ACC112 (cell line): ENCODE results near the gene DYNLT5.
A peak's percentile ranks its signal among the peaks of the same experiment; 100 is the strongest.
"Not testable (repeated sequence)": the region's sequence is repeated elsewhere in the genome, so short reads cannot be mapped to it uniquely, and the experiment has no call there.

Experiments
- H2AFZ ChIP-seq: fragments of 200-600 bp; sonication (generic); one replicate; pipeline ENCODE4 v1.6.0; 2017; ENCODE audit warnings: antibody characterized with exemption, low read length; ENCODE audit not compliant: unreplicated experiment
- H3K27ac ChIP-seq: fragments of 200-600 bp; sonication (generic); 2 replicates; pipeline ENCODE4 v1.5.1; 2014; ENCODE audit warnings: low read depth, mild to moderate bottlenecking, antibody characterized with exemption, low read length, moderate library complexity
- H3K27me3 ChIP-seq: fragments of 200-600 bp; sonication (generic); 2 replicates; pipeline ENCODE4 v1.6.1; 2014; ENCODE audit warnings: mild to moderate bottlenecking, antibody characterized with exemption, low read length, moderate library complexity, mixed read lengths; ENCODE audit not compliant: insufficient read depth
- H3K36me3 ChIP-seq: fragments of 200-600 bp; sonication (generic); 2 replicates; pipeline ENCODE4 v1.6.1; 2016; ENCODE audit warnings: mild to moderate bottlenecking, antibody characterized with exemption, low read length, moderate library complexity, mixed read lengths; ENCODE audit not compliant: insufficient read depth
- H3K4me1 ChIP-seq: fragments of 200-600 bp; sonication (generic); one replicate; pipeline ENCODE4 v1.6.1; 2016; ENCODE audit warnings: low read length, mixed read lengths; ENCODE audit not compliant: insufficient read depth, unreplicated experiment, control insufficient read depth
- H3K4me3 ChIP-seq: fragments of 200-600 bp; sonication (generic); 2 replicates; pipeline ENCODE4 v1.5.1; 2014; ENCODE audit warnings: mild to moderate bottlenecking, low read depth, low read length
- H3K79me2 ChIP-seq: fragments of 200-600 bp; sonication (generic); one replicate; pipeline ENCODE4 v1.6.0; 2016; ENCODE audit warnings: low read length; ENCODE audit not compliant: control insufficient read depth, unreplicated experiment, insufficient read depth

DYNLT5 gene

DNA sequence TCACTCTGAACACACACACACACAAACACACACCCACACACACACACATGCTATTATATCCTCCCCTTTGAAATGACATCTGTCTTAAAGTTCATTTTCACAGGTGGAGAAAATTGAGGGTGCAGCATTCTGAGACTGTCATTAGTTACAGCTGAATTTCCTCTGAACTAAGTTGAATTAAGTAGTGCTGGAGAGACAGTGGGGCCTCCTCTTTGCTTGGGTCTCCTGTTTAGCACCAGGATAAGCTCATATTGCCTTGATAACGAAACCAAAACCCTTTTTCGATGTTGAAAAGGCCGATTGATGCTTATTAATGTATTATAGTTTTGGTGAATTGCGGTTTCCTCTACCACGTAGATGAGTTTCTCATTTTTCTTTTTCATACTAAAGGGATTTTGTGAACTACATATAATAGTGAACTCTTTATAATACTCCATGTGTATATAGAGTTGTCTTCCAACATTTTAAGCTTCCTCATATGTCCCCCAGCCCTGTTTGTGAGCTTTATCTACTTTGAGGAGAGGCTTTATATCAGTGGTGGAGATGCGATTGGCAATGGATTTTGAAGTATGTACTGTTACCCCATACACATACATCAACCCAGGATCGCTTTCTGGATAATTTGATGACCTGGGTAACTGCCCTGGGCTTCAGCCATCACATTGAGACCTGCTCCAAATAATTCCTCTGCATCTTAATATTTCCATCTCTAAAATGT is 17.4 kb downstream of the DYNLT5 start:
- Histone ChIP-seq H3K4me1 (no peaks in the 10 kb centered on the region), H3K36me3 (no peaks in the 10 kb centered on the region), H3K27ac (no peak overlapping the region), H3K79me2 (no peaks in the 10 kb centered on the region), H3K4me3 (peak overlapping the region; percentile 68), H3K27me3 (no peaks in the 10 kb centered on the region), H2AFZ (no peak overlapping the region)

DNA sequence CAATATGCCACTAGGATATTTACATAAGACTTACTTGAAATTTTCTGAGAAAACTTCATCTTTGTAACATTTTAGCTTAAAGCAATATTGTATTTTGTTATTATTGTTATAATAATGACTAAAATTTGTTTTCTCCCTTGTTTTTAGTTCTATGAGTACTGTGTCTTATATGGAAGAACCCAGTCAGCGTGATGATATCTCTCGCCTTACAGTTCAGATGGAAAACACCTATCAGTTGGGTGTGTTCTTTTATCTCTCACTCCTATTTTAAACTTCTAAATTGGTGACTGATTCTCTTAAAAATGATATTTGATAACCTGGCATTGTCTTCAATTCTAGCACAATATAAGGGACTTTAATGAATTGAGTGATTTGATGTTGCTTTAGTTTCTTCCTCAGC is 18.0 kb downstream of the DYNLT5 start:
- Histone ChIP-seq H3K27ac (no peak overlapping the region), H3K79me2 (no peaks in the 10 kb centered on the region), H3K27me3 (no peaks in the 10 kb centered on the region), H2AFZ (peak overlapping the region; percentile 30), H3K4me1 (no peaks in the 10 kb centered on the region), H3K36me3 (no peaks in the 10 kb centered on the region), H3K4me3 (peak overlapping the region; percentile 68)

DNA sequence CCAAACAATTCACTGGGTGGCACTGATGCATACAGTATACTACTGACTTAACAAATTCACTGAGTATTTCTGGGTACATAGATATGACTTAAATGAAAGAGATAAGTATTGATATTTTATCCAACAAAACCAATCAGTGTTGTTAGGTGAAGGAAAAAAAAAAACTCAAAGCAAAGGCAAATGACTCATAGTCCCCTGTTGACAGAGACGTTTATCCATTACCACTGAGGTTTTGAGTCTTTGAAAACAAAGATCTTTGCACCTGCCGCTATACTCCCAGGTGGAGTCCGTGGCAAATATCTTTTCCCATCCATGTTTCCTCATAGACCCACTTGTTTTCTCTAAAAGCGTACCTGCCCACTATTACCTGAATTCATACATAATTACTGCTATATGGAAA is 18.4 kb downstream of the DYNLT5 start:
- H3K4me3 ChIP-seq: no peak overlapping the region
- H3K36me3 ChIP-seq: no peaks in the 10 kb centered on the region
- H3K27me3 ChIP-seq: no peaks in the 10 kb centered on the region
- peak overlapping the region; percentile 30 for H2AFZ ChIP-seq
- H3K27ac ChIP-seq: no peak overlapping the region
- H3K4me1 ChIP-seq: no peaks in the 10 kb centered on the region
- no peaks in the 10 kb centered on the region for H3K79me2 ChIP-seq

DNA sequence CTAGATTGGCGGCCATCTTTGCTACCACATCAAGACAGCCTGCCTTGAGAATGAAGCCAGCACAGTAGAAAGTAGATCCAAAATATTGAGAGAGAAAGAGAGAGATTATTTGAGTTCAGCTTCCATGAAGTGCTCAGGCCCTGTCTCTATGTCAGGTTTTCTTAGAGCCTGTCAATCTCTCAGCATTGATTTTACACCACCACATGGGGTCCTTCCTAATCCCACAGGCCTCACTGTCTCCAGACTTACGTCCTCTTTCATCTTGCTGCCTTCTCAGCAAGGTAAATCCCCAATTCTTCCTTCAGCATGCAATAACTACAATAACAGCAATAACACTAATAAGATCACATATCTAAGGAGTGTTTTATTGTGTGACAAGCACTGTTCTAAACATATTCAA is 21.0 kb downstream of the DYNLT5 start:
- no peak overlapping the region for H3K27ac ChIP-seq
- no peaks in the 10 kb centered on the region for H3K79me2 ChIP-seq
- H3K4me3 ChIP-seq: no peak overlapping the region
- no peaks in the 10 kb centered on the region for H3K27me3 ChIP-seq
- no peaks in the 10 kb centered on the region for H3K36me3 ChIP-seq
- H2AFZ ChIP-seq: no peak overlapping the region
- H3K4me1 ChIP-seq: peaks cover 5% of the 10 kb centered on the region

DNA sequence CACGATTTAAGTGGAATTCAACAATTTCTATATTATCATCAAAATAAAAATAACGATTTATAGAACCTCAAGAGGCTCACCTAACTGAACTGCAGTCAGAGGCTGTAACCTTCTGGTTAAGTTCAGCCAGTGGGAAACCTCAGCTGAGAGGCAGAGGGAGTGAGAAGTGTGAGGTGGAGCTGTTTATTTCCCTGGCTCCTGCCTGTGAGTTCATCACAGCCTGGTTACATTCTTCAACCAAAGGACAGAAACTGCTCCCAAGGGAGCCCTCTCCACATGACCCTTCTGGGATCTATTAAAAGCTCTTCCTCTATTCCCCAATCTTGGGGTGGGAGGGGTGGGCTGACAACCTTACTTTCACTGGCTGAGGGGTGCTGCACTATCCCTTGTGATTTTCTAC is 22.2 kb downstream of the DYNLT5 start:
- no peaks in the 10 kb centered on the region for H3K79me2 ChIP-seq
- no peak overlapping the region for H2AFZ ChIP-seq
- H3K4me3 ChIP-seq: no peak overlapping the region
- no peaks in the 10 kb centered on the region for H3K27me3 ChIP-seq
- H3K36me3 ChIP-seq: no peaks in the 10 kb centered on the region
- no peak overlapping the region for H3K27ac ChIP-seq
- peaks cover 9% of the 10 kb centered on the region for H3K4me1 ChIP-seq

DNA sequence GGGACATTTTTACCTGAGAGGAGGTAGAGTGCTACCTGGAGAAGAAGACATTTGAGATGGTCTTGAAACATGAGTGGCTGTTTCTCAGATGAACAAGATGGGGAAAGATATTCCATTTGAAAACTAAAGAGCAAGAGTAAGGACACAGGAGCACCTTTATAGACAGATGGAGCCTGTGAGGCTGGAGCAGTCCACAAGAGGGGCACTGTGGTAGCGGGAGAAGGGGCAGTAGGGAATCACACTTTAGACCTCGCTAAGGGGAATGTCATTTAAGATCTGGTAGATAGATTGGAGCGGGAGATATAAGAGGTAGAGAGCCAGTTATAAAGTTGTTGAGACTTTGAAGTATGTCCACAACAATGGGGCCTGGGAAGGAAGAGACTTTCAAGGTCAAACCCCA is 23.4 kb downstream of the DYNLT5 start:
- Histone ChIP-seq H3K4me3 (no peak overlapping the region), H2AFZ (no peak overlapping the region), H3K79me2 (no peaks in the 10 kb centered on the region), H3K27ac (no peak overlapping the region), H3K27me3 (no peaks in the 10 kb centered on the region), H3K36me3 (no peaks in the 10 kb centered on the region), H3K4me1 (peaks cover 9% of the 10 kb centered on the region)

DNA sequence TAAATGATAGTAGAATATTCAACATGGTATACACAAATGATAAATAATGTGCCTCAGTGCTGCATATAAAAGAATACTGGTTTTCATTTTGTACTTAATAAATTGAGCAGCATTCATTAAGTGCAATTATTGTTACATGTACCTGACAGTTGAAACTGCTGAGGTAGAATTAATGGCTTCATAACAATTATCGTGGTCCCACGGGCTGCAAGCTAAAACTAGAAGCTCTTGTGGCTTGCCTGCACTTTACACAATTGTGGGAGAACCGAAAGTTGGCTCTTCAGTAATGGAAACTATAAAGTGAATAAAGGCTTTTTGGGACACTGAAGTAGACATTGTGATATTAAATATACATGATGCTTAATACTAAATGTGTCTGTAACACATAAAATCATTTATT is 25.6 kb downstream of the DYNLT5 start:
- Histone ChIP-seq H3K36me3 (no peaks in the 10 kb centered on the region), H2AFZ (peak overlapping the region; percentile 58), H3K4me3 (peak overlapping the region; percentile 60), H3K27ac (no peak overlapping the region), H3K4me1 (peaks cover 9% of the 10 kb centered on the region), H3K27me3 (no peaks in the 10 kb centered on the region), H3K79me2 (no peaks in the 10 kb centered on the region)

DNA sequence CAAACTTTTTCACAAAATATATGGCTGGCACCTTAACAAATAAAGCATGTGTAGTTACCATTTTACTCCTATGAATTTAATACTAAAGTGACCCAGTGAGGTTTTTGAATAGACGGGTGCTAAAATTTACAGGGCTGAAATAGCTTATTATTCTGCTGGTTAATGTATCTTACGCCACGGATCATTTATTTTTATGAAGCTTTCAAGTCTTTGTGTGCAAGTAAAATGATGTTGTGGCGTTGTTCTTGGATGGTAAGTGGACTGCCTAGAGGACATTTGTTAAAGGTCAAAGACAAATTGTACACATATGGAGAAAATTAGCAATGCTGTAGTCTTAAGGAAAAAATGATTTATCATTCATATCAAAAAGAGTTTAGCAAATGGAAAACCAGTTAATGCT is 26.0 kb downstream of the DYNLT5 start:
- peak overlapping the region; percentile 60 for H3K4me3 ChIP-seq
- H3K79me2 ChIP-seq: no peaks in the 10 kb centered on the region
- H2AFZ ChIP-seq: peak overlapping the region; percentile 58
- no peak overlapping the region for H3K27ac ChIP-seq
- H3K4me1 ChIP-seq: peaks cover 9% of the 10 kb centered on the region
- H3K27me3 ChIP-seq: no peaks in the 10 kb centered on the region
- no peaks in the 10 kb centered on the region for H3K36me3 ChIP-seq

DNA sequence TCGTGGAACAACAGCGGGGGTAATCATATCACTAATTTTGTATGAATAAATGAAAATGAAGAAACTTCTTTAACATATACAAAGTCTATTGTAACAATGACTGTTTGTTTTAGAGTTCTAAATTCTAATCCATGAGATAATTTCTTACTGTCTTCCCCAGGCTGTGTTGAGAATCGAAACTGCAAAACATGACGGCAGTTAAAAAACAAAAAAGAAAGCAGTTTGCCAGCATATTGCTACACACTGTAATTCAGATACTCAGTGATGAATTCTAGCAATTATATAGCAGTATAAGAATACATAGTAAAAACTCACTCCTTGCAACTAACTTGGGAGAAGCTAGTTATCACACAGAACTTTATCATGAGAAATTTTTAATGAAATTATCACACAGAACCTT is 26.7 kb downstream of the DYNLT5 start:
- H3K79me2 ChIP-seq: no peaks in the 10 kb centered on the region
- no peak overlapping the region for H3K27ac ChIP-seq
- peak overlapping the region; percentile 60 for H3K4me3 ChIP-seq
- H3K4me1 ChIP-seq: peaks cover 9% of the 10 kb centered on the region
- H3K27me3 ChIP-seq: no peaks in the 10 kb centered on the region
- no peaks in the 10 kb centered on the region for H3K36me3 ChIP-seq
- peak overlapping the region; percentile 58 for H2AFZ ChIP-seq

DNA sequence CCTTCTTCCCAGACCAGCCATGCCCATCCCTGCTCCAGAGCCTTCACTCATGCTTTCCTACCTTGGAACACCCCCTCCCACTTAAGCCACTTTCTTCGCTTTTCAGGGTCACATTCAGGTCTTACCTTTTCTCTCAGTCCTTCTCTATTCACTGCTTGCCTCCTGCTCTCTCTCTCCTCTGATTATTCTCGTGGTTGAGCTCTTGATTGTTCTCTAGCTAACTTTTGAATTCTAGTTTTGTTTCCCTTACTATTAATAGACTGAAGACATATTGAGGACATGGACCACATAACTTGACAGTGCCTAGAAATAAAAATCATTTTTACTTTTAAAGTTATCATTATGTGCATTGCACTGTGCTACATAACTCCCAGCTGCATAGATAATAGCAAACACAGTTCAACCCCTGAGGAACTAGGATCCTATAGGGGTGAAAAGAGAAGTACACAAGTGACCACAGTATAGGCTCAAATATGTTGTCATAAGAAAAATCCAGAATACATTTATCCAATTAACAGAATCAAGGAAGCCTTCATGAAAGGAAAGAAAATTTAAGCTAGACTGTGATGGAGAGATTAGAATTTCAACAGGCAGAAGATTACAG is 27.3 kb downstream of the DYNLT5 start:
- no peaks in the 10 kb centered on the region for H3K36me3 ChIP-seq
- peak overlapping the region; percentile 60; the same call in 1 of the 2 replicates for H3K4me3 ChIP-seq
- H2AFZ ChIP-seq: peak overlapping the region; percentile 58
- no peak overlapping the region for H3K27ac ChIP-seq
- no peaks in the 10 kb centered on the region for H3K79me2 ChIP-seq
- peaks cover 9% of the 10 kb centered on the region for H3K4me1 ChIP-seq
- no peaks in the 10 kb centered on the region for H3K27me3 ChIP-seq

DNA sequence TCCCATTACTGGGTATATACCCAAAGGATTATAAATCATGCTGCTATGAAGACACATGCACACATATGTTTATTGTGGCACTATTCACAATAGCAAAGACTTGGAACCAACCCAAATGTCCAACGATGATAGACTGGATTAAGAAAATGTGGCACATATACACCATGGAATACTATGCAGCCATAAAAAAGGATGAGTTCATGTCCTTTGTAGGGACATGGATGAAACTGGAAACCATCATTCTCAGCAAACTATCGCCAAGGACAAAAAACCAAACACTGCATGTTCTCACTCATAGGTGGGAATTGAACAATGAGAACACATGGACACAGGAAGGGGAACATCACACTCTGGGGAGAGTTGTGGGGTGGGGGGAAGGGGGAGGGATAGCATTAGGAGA is 33.5 kb downstream of the DYNLT5 start:
- not testable (repeated sequence) for H3K4me1 ChIP-seq, H3K4me3 ChIP-seq, H2AFZ ChIP-seq, H3K79me2 ChIP-seq, H3K36me3 ChIP-seq, H3K27me3 ChIP-seq, H3K27ac ChIP-seq
